ENCODE data around the gene DIP2B.

The DIP2B gene

DNA sequence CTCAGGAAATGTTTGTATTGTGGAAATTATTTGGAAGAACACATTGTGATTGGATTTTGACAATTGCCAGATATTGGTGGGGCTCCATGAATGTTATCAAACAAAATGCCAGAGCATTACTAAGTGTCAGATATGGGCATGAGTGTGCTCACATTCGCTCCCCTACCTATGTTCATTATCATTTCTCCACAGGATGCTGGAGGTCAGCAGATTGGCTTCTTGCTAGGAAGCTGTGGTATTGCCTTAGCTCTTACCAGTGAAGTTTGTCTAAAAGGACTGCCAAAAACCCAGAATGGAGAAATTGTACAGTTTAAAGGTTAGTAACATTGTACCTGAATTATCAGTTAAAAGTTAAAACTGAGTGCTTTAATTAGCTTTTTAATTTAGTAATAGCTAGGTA is 180.9 kb downstream of the DIP2B start:
- no peak overlapping the region for H3K4me3 ChIP-seq (ENCODE audit: control insufficient read depth, low read depth, low read length)
- TF ChIP-seq, protein P1, sequence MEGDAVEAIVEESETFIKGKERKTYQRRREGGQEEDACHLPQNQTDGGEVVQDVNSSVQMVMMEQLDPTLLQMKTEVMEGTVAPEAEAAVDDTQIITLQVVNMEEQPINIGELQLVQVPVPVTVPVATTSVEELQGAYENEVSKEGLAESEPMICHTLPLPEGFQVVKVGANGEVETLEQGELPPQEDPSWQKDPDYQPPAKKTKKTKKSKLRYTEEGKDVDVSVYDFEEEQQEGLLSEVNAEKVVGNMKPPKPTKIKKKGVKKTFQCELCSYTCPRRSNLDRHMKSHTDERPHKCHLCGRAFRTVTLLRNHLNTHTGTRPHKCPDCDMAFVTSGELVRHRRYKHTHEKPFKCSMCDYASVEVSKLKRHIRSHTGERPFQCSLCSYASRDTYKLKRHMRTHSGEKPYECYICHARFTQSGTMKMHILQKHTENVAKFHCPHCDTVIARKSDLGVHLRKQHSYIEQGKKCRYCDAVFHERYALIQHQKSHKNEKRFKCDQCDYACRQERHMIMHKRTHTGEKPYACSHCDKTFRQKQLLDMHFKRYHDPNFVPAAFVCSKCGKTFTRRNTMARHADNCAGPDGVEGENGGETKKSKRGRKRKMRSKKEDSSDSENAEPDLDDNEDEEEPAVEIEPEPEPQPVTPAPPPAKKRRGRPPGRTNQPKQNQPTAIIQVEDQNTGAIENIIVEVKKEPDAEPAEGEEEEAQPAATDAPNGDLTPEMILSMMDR (IDR thresholded peaks at IDR 0.05; ENCODE audit: control insufficient read depth, insufficient read depth, low read depth, low read length, missing control alignments), result no peak
- no peak for DNase-seq (ENCODE audit: low read depth)

DNA sequence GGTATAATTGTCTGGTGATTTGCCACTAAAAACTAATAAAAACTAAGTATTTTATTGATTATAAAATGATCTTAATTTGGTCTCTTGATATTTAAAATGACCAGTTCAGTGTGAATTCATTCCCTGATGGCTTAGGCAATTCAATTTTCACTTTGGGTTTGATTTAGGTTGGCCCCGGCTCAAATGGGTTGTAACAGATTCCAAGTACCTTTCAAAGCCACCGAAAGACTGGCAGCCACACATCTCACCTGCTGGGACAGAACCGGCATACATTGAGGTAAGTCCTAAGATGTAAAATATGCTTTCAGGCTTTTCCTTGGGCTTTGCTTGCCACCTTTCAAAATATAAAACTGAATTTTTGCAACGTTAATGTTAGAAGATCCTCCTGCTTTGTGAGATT is 181.6 kb downstream of the DIP2B start:
- DNase-seq (ENCODE audit: low read depth), result no peak
- H3K4me3 ChIP-seq (ENCODE audit: control insufficient read depth, low read depth, low read length), result no peak overlapping the region
- TF ChIP-seq, protein P1 (IDR thresholded peaks at IDR 0.05; ENCODE audit: control insufficient read depth, insufficient read depth, low read depth, low read length, missing control alignments), result no peak

DNA sequence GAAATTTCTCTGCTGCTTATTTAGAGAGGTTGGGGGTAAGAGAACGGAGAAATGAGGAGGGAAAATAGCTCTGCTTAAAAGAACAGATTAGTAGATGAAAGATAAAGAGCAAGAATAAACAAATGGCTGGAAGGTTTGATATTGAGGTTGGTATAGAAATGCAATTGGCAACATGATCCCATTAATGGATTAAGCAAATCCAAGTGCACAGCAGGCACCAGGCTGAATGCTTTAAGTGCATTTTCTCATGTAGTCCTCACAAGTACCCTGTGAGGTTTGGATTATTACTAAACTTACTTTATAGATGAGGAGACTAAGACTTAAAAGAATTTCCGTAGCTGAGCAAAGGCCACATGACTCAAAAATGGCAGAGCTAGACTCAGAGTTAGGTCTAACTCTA is 182.2 kb downstream of the DIP2B start:
- no peak for DNase-seq (ENCODE audit: low read depth)
- TF ChIP-seq, protein P1 (IDR thresholded peaks at IDR 0.05; ENCODE audit: control insufficient read depth, insufficient read depth, low read depth, low read length, missing control alignments), result no peak

DNA sequence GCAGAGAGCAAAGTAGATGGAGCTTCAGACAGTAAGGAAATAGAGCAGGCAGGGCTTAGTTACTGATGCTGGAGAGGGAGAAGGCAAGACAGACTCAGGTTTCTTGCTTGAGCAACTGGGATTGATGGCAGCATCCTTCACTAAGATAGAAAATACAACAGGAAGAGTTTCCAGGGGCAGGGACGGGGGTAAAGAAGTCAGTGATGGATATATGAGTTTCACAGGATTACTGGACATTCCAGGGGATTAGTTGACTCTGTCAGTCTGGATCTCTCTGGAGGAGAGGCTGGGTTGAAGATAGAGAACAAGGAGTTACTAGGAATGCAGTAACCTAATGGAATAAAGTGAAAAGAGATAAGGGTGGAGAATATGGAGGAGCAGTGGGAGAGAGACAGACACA is 184.7 kb downstream of the DIP2B start:
- TF ChIP-seq, protein P1 (IDR thresholded peaks at IDR 0.05; ENCODE audit: control insufficient read depth, insufficient read depth, low read depth, low read length, missing control alignments), result no peak
- DNase-seq (ENCODE audit: low read depth), result no peak
- no peak overlapping the region for H3K4me3 ChIP-seq (ENCODE audit: control insufficient read depth, low read depth, low read length)

More for the DNA sequence above, 182.2 kb downstream of the DIP2B start:
- H3K4me3 ChIP-seq (ENCODE audit: control insufficient read depth, low read depth, low read length), result no peak overlapping the region

DNA sequence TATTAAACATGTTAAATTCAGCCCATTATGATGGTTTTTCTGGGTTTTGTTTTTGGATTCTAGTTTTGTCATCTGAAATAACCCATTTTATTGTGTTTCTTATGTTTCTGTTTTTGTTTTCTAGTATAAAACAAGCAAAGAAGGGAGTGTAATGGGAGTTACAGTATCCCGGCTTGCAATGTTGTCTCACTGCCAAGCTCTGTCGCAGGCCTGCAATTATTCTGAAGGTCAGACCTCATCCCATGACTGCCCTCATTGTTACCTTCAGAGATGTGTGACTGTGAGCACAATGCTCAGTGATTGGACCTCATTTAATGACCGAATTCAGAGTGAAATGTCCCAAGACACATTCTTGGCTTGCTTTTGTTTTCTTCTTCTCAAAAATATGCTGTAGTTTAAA is 186.1 kb downstream of the DIP2B start:
- DNase-seq (ENCODE audit: low read depth), result no peak
- TF ChIP-seq, protein P1 (IDR thresholded peaks at IDR 0.05; ENCODE audit: control insufficient read depth, insufficient read depth, low read depth, low read length, missing control alignments), result no peak
- H3K4me3 ChIP-seq (ENCODE audit: control insufficient read depth, low read depth, low read length), result no peak overlapping the region

DNA sequence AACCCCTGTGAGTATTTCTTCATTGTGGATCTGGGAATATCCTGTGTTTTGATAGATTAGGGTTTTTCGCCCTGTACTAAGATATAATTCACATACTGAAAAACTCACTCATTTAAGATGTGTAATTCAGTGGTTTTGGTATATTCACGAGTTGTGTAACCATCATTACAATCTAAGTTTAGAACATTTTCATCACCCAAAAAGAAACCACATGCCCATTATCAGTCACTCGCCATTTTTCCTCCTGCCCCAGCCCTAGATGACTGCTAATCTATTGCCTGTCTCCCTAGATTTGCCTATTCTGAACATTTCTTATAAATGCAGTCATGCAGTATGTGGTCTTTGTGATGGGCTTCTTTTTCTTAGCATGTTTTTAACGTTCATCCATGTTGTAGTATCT is 191.2 kb downstream of the DIP2B start:
- TF ChIP-seq, protein P1 (IDR thresholded peaks at IDR 0.05; ENCODE audit: control insufficient read depth, insufficient read depth, low read depth, low read length, missing control alignments), result no peak
- no peak overlapping the region for H3K4me3 ChIP-seq (ENCODE audit: control insufficient read depth, low read depth, low read length)
- DNase-seq (ENCODE audit: low read depth), result no peak

DNA sequence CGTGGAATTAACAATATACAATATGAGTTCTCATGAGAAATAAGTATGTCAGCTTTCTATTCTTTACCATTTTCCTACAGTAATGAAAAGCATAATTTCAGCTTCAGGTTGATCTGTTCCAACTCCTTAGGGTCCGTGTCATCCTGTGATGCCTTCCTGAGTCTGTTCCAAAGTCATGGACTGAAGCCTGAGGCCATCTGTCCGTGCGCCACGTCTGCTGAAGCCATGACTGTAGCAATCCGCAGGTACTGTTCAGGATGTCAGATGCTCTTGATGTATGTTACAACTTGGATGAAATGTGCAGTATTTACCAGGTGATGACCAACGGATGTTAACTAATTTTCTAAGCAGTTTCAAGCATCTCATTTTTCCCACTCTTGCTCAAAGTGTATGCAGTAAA is 192.1 kb downstream of the DIP2B start:
- TF ChIP-seq, protein P1 (IDR thresholded peaks at IDR 0.05; ENCODE audit: control insufficient read depth, insufficient read depth, low read depth, low read length, missing control alignments), result no peak
- no peak overlapping the region for H3K4me3 ChIP-seq (ENCODE audit: control insufficient read depth, low read depth, low read length)
- DNase-seq (ENCODE audit: low read depth), result no peak

All from AG09309 (cell line).